ENCODE data around the gene PAK1.
A peak's percentile ranks its signal among the peaks of the same experiment; 100 is the strongest.

The PAK1 gene

DNA sequence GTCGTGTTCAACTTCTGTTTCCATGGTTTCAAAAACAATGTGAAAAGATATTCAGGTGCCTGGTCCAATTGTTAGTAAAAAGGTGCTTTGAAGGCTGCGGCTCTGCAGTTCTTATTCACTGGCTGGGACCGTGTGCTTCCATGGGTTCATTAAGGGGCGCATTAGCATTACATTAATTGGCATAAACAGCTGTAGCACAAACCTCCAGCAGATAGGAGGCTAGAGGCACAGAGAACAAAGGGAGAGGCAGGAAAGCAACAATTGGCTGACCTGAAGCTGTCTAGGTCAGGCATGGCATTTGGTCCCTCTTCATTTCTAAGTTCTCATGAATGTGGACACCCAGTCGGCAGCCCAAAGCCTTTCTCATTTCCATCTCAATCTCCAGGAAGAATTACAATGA, 16.6 kb downstream of the PAK1 start:
- Mint-ChIP-seq H3K27me3 (no peaks in the 10 kb centered on the region), H3K9me3 (ENCODE audit: low read depth) (no peaks in the 10 kb centered on the region), H3K36me3 (no peaks in the 10 kb centered on the region), H3K4me1 (ENCODE audit: low read depth) (peaks cover 3% of the 10 kb centered on the region), H3K4me3 (no peak overlapping the region), H3K27ac (no peak overlapping the region)

DNA sequence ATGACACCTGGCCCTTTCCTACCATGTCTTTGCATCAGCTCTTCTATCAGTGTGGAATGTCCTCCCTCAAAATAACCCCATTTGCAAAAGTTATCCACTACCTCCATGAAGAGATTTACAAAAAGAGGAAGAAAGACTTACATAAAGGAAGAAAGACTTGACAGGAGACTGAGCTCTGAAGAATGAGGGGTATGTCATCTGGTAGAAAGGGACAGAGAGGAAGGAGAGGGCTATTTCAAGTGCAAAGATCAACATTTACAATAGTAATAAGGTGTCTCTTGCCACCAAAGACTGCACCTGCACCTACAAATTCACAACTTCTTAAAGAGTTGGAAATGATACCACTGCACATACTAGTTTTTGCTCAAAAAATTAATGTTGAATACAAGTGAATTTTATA, 18.2 kb downstream of the PAK1 start:
- Mint-ChIP-seq H3K27ac (no peak overlapping the region), H3K9me3 (ENCODE audit: low read depth) (no peaks in the 10 kb centered on the region), H3K4me3 (no peak overlapping the region), H3K4me1 (ENCODE audit: low read depth) (peaks cover 7% of the 10 kb centered on the region), H3K36me3 (no peaks in the 10 kb centered on the region), H3K27me3 (no peaks in the 10 kb centered on the region)

DNA sequence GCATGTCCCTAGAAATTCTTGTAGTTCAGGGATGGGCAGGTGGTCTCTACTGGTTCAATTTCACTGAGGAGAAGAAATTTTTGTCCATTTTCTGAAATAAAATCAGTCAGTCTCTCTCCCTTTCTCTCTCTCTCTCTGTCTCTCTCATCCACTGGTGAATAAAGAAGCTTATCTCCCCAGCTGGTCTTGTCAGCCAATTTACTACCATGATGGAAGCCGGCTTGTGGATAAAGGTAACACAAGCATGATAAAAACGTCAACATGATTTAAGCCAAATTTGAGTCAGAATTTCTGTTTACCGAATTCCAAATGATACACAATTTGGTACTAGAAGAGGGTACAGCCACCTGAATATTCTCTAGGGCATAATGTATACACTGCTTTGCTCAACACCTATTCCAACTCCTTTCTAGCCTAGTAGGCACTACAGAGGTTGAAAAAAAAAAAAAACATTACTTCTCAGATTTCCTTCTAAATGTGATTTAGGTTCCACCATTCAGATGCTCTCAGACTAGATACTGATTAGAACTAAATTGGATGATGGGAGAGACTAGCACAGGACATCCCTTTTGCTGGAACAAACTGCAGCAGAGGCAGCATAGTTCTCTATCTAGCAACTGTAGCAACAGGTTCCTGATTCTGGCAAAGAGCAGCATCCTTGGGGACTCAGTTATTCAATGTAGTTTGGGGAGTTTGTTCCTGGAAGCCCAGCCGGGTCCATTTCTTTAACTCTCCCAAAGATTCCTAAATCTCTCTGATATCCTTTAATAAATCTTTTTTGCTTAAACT, 18.8 kb downstream of the PAK1 start:
- no peak overlapping the region for H3K4me3 Mint-ChIP-seq
- H3K9me3 Mint-ChIP-seq (ENCODE audit: low read depth) = no peaks in the 10 kb centered on the region
- H3K27me3 Mint-ChIP-seq = no peaks in the 10 kb centered on the region
- no peak overlapping the region for H3K27ac Mint-ChIP-seq
- H3K4me1 Mint-ChIP-seq (ENCODE audit: low read depth) = peaks cover 13% of the 10 kb centered on the region
- H3K36me3 Mint-ChIP-seq = no peaks in the 10 kb centered on the region

DNA sequence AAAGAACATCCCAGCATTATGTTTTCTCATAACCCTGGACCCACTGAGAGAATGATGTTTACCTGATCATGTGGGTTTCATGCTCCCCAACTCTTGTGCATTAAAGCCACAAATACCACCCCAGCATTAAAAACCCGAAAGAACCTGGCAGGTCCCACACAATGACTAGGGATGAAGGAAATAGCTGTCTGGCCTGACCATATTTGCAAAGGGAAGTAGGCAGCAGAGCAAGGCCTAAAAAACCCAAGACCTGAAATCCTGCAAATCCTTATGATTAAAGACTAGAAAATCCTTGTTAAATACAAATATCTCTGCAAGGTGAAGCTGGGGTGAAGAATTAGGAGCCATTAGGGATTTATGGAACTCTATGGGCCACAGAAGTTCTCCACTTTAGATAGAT, 23.7 kb downstream of the PAK1 start:
- Mint-ChIP-seq H3K4me1 (ENCODE audit: low read depth) (peaks cover 41% of the 10 kb centered on the region), H3K36me3 (no peaks in the 10 kb centered on the region), H3K4me3 (no peak overlapping the region), H3K9me3 (ENCODE audit: low read depth) (no peaks in the 10 kb centered on the region), H3K27ac (no peak overlapping the region), H3K27me3 (no peaks in the 10 kb centered on the region)

DNA sequence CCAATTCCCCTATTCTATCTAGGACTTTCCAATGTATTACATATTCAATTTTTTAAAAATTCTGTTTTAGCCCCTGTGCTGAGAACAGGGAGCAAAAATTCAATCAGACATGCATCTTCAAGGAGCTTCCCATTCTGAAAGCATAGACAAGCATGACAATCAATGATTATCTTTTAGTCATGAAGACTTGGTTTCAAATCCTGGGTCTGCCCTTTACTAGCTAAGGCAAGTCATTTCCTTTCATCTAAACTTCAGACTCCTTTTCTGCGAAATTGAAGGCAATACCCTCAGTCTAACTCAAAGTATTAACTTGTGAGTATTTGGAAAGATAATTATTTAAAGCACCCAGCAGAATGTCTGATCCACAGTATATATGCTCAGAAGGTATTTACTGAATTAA, 24.1 kb downstream of the PAK1 start:
- H3K4me1 Mint-ChIP-seq (ENCODE audit: low read depth) = peaks cover 41% of the 10 kb centered on the region

DNA sequence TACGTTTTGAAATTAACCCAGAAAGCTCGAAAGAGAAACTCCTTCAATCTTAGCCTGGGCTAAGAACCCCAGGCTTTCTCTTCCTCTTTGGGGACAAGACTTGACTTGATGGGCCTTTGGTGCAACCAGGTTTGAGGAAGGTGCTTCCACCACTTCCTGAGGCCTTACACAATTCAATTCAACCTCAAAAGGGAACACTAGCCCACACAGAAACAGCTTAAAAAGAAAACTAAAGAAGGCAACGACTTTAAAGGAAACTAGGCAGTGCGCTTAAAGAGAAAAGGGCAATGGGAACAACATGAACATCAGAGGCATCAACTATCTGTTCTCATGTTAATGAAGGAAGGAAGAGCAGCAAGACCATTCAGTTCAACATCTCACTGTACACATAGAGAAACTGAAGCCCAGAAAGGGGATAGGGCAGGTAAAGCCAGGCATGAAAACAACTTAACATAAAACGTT, 24.8 kb downstream of the PAK1 start:
- Mint-ChIP-seq H3K4me1 (ENCODE audit: low read depth) (peaks cover 41% of the 10 kb centered on the region), H3K9me3 (ENCODE audit: low read depth) (no peaks in the 10 kb centered on the region), H3K4me3 (peak overlapping the region; percentile 48), H3K27ac (peak overlapping the region; percentile 47), H3K27me3 (no peaks in the 10 kb centered on the region), H3K36me3 (no peaks in the 10 kb centered on the region)

More for the DNA sequence above, 24.1 kb downstream of the PAK1 start:
- Mint-ChIP-seq H3K27ac (no peak overlapping the region), H3K9me3 (ENCODE audit: low read depth) (no peaks in the 10 kb centered on the region), H3K4me3 (peak overlapping the region; percentile 3), H3K27me3 (no peaks in the 10 kb centered on the region), H3K36me3 (no peaks in the 10 kb centered on the region)

DNA sequence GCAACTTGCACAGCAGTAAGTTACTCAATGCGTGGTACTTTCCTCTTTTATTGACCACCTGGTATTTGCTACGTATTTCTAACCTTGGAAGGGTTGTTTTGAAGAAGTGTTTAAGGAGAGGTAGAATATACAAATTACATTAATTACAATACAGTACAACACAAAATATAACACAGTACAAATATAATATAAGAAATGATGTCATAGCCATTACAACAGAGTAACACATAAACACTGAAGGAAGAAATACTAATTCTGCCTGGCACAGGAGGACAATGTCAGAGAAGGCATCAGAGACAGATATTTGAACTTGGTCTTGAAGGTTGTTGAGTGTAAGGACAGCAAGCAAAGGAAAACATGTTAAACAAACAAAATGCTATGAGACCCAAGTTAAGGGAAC, 25.6 kb downstream of the PAK1 start:
- H3K9me3 Mint-ChIP-seq (ENCODE audit: low read depth) = no peaks in the 10 kb centered on the region
- no peak overlapping the region for H3K4me3 Mint-ChIP-seq
- H3K36me3 Mint-ChIP-seq = no peaks in the 10 kb centered on the region
- no peak overlapping the region for H3K27ac Mint-ChIP-seq
- H3K27me3 Mint-ChIP-seq = no peaks in the 10 kb centered on the region
- H3K4me1 Mint-ChIP-seq (ENCODE audit: low read depth) = peaks cover 41% of the 10 kb centered on the region

DNA sequence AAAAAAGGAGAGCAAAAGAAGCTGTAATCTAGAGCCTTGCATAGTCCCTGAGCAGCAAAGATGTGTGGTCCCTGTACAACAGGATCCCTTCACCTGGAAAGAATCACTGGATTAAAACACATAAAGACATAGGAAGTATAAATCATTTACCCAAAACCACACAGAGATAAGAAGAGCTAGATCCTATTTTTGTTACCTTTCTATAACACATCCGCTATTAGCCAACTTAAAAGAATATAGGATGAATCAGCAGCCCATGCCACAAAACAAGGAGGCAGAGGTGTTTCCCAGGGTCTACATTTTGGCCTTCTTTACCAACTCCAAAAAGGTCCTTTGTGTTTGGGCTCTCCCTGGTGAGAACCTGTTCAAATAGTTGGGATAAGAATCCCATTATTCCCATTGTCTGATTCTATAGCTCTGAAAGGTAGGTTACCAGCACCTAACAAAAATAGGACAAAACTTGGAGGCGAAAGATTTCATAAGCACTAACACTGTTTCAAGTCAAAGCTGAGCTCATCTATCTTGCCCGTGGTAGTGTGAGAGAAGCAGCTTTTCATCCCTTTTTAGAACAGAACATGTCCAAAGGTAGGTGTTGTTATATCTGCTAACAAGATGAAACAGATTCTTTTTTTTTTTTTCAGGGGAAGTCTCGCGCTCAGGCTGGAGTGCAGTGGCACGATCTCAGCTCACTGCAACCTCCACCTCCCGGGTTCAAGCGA, 26.8 kb downstream of the PAK1 start:
- Mint-ChIP-seq H3K9me3 (ENCODE audit: low read depth) (no peaks in the 10 kb centered on the region), H3K4me1 (ENCODE audit: low read depth) (peaks cover 41% of the 10 kb centered on the region), H3K27me3 (no peaks in the 10 kb centered on the region), H3K27ac (no peak overlapping the region), H3K36me3 (no peaks in the 10 kb centered on the region), H3K4me3 (no peak overlapping the region)

DNA sequence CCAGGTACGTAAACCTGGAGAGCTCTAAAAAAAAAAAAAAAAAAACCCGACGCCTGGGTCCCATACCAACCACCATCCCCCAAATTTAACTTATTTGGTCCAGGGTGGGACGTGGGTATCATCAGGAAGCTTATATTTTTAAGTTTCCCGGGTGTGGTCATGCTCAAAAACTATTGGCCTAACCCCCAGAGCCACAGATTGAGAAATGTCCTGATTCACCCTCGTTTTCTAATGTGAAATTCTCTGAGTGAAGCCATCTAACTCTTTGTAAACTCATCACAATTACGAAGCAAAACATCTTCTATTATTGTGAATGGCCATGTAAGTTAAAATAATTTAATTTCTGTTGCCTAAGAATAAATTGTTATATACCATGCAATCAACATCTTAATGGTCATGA, 29.6 kb downstream of the PAK1 start:
- Mint-ChIP-seq H3K9me3 (ENCODE audit: low read depth) (no peaks in the 10 kb centered on the region), H3K4me3 (no peak overlapping the region), H3K4me1 (ENCODE audit: low read depth) (peaks cover 24% of the 10 kb centered on the region), H3K27ac (no peak overlapping the region), H3K27me3 (no peaks in the 10 kb centered on the region), H3K36me3 (no peaks in the 10 kb centered on the region)

DNA sequence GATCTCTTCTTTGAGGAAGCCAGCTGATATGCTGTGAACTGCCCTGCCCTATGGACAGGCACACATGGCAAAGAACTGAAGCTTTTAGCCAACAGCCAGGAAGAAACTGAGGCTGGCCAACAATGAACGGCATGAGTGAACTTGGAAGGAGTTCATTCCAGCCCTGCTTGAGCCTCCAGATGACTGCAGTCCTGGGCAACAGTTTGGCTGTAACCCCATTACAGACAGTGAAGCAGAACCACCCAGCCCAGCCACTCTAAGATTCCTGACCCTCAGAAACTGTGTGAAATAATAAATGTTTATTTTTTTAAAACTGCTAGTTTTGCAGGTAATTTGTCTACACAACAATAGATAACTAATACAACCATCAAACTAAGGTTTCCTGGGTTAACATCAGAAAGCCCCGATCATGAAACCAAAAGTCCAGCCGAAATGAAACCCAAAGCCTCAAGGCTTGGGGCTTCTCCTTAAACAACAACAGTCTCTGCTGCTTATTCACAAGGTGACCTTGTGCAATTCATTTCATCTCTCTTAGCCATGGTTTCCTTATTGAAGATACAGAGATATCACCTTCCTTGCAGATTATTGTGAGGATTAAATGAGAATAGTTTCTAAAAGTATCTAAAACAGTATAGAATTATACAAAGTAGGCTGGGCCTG, 31.4 kb downstream of the PAK1 start:
- Mint-ChIP-seq H3K9me3 (ENCODE audit: low read depth) (no peaks in the 10 kb centered on the region), H3K27me3 (no peaks in the 10 kb centered on the region), H3K36me3 (no peaks in the 10 kb centered on the region)

DNA sequence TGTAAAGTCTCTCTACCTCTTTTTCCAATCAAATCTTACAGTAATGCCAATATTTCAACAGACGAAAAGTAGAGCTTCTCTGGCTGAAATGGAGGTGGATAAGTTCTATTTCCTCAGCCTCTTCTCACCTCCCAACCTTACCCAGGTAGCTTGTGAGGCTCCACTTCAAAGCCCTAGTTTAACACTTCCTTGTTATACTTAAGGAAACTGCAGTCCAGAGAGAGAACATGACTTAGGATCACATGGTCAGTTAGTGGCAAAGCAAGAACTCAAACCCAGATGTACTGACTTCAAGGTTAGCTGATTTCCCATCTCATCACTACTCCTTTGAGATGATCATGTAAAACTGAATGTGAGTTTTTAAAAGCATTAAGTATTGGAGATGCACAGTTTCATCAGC, 32.5 kb downstream of the PAK1 start:
- Mint-ChIP-seq H3K27ac (no peak overlapping the region), H3K9me3 (ENCODE audit: low read depth) (no peaks in the 10 kb centered on the region), H3K4me1 (ENCODE audit: low read depth) (peaks cover 2% of the 10 kb centered on the region), H3K36me3 (no peaks in the 10 kb centered on the region), H3K4me3 (no peak overlapping the region), H3K27me3 (no peaks in the 10 kb centered on the region)

More for the DNA sequence above, 31.4 kb downstream of the PAK1 start:
- no peak overlapping the region for H3K27ac Mint-ChIP-seq
- H3K4me3 Mint-ChIP-seq = no peak overlapping the region
- peaks cover 11% of the 10 kb centered on the region for H3K4me1 Mint-ChIP-seq (ENCODE audit: low read depth)

DNA sequence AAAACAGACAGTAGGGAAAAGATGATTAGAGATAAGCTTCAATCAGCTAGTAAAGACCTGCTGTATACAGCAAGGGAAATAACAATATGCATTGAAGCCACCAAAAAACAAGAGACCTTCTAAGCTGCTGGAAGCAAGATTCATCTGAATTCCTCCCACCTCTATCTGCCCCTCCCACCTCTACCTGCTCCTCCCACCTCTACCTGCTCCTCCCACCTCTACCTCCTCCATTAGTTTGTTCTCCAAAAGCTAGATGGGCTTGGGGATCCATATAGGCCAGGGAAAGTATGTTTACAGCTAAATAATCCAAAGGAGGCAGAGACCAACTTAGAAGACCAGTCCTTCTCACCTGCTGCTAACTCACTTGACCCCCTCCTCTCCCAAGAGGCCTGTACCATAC, 33.2 kb downstream of the PAK1 start:
- Mint-ChIP-seq H3K27me3 (no peaks in the 10 kb centered on the region), H3K36me3 (no peaks in the 10 kb centered on the region)

DNA sequence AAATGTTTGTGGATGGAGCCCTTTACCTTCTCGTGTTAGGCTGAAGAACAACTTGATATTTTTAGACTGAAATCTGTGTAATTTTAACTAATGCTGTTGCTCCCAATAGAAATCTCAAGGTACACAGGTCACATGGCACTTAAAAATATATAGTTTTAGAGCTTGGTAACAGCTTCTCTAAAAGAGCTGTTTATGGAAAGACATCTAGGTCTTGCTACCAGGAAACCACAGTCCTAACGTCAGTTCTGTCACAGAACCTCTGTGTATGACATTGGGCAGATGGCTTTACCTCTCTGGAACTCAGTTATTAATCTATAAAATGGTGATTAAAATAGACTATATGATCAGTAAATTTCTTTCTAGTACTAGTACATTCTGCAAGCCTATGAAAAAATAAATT, 35.4 kb downstream of the PAK1 start:
- Mint-ChIP-seq H3K27ac (no peak overlapping the region), H3K27me3 (no peaks in the 10 kb centered on the region), H3K36me3 (no peaks in the 10 kb centered on the region), H3K4me1 (ENCODE audit: low read depth) (no peaks in the 10 kb centered on the region), H3K9me3 (ENCODE audit: low read depth) (no peaks in the 10 kb centered on the region), H3K4me3 (no peak overlapping the region)

More for the DNA sequence above, 33.2 kb downstream of the PAK1 start:
- H3K27ac Mint-ChIP-seq = no peak overlapping the region
- H3K4me3 Mint-ChIP-seq = no peak overlapping the region
- no peaks in the 10 kb centered on the region for H3K4me1 Mint-ChIP-seq (ENCODE audit: low read depth)
- H3K9me3 Mint-ChIP-seq (ENCODE audit: low read depth) = no peaks in the 10 kb centered on the region

DNA sequence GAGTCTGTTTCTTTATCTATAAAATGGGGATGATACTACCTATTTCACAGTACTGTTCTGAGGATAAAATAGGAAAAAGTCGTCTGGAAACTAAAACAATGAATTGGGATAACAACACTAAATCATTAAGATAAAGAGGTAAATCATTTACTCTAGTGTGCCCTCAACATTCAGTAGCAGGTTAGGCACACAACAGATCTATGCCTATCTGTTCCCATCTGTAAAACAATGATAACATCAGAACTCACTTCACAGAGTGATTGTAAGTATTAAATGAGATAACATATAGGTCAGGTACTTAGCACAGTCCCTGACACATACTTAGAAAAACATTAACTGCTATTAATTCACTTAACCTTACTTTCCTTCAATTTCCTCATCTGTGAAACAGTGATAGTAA, 36.9 kb downstream of the PAK1 start:
- Mint-ChIP-seq H3K36me3 (no peaks in the 10 kb centered on the region), H3K27me3 (no peaks in the 10 kb centered on the region), H3K4me1 (ENCODE audit: low read depth) (no peaks in the 10 kb centered on the region), H3K27ac (no peak overlapping the region), H3K4me3 (no peak overlapping the region), H3K9me3 (ENCODE audit: low read depth) (no peaks in the 10 kb centered on the region)

DNA sequence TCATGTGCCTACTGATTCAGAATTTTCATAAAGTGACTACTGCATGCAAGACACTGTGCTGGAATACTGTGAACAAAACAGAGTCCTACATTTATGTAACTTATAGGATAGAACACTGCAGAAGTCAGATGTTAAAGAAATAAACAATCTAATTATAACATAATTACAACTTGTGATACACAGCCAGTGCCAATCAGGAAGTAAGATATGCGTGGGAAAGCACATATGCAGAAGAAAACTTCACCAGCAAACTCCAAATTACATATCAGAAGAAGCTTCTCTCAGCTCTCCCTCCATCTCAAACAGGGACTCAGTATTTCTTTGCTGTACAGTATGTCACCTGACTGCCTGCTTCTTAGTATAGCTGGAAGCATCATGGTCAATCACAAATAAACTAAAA, 37.4 kb downstream of the PAK1 start:
- Mint-ChIP-seq H3K27me3 (no peaks in the 10 kb centered on the region), H3K4me3 (no peak overlapping the region), H3K9me3 (ENCODE audit: low read depth) (no peaks in the 10 kb centered on the region), H3K4me1 (ENCODE audit: low read depth) (no peaks in the 10 kb centered on the region), H3K36me3 (no peaks in the 10 kb centered on the region), H3K27ac (no peak overlapping the region)
